Prostate gland (tissue), 2 donors: ENCODE results near the gene MSANTD2.

ENCODE experiments used
- CTCF ChIP-seq, 4 experiments: fragments of 200-600 bp in 2 of 4; fragments of 450-650 bp in 2 of 4; sonication (generic) in 2 of 4; IDR thresholded peaks; 1 replicate in 3 of 4; 2 replicates in 1 of 4; pipeline ENCODE4 v1.5.1; 2016 to 2019; ENCODE audit warnings: antibody characterized with exemption in 4 of 4, mild to moderate bottlenecking in 2 of 4, moderate library complexity in 2 of 4
- POLR2AphosphoS5 ChIP-seq: sonication (generic); formaldehyde crosslinking; IDR thresholded peaks from one replicate; pipeline ENCODE4 v1.6.1; 2017; ENCODE audit warnings: antibody characterized with exemption

GRCh38 chr11:124801636-124802312, 1.6 kb upstream of the MSANTD2 start:
- TF ChIP-seq CTCF (IDR thresholded peaks at IDR 0.05) (no peak), POLR2AphosphoS5 (no peak)
